ENCODE measurements around the gene SASH1. TPM values are rescaled to one million over a fixed set of nuclear protein-coding genes. Genes with fewer than 3 reads are reported as not detected.

The SASH1 gene
- total and polyA plus RNA-seq, 9 of the 15 experiments (the other 6 are each of a cell fraction or from before 2014, with no cell fraction given) = 0.35 to 3.5 (median 1.6) TPM

- no peak for TF ChIP-seq BCLAF1 (IDR thresholded peaks at IDR 0.05; ENCODE audit: borderline replicate concordance in 1 of 2, control insufficient read depth in 1 of 2, low read depth in 2 of 2, low read length in 1 of 2)
- TF ChIP-seq ZNF586 (CRISPR knock-in tag; conservative IDR thresholded peaks at IDR 0.05) = no peak
- no peak for TF ChIP-seq FOXM1 (IDR thresholded peaks at IDR 0.05; ENCODE audit: low read depth)
- no peak for TF ChIP-seq FOXM1 (CRISPR knock-in tag; IDR thresholded peaks at IDR 0.05; ENCODE audit: low read depth)
- TF ChIP-seq SETDB1 (IDR thresholded peaks at IDR 0.05; ENCODE audit: low read length) = no peak
- TF ChIP-seq ZNF507 (tag; conservative IDR thresholded peaks at IDR 0.05) = no peak
- peak; percentile 86 for TF ChIP-seq MAFK (IDR thresholded peaks at IDR 0.05; ENCODE audit: low read length)
- TF ChIP-seq NEUROD1 (IDR thresholded peaks at IDR 0.05; ENCODE audit: borderline replicate concordance, low read depth, low read length, partially characterized antibody) = no peak
- no peak for TF ChIP-seq MLX (CRISPR knock-in tag; conservative IDR thresholded peaks at IDR 0.05)
- peak; percentile 53; the same call in 1 of the 2 replicates for TF ChIP-seq ARID1B (IDR thresholded peaks at IDR 0.05)
- no peak for TF ChIP-seq CHD4 (IDR thresholded peaks at IDR 0.05; ENCODE audit: insufficient read depth, insufficient replicate concordance, low read depth, low read length, poor library complexity, severe bottlenecking)
- TF ChIP-seq YY1 (IDR thresholded peaks at IDR 0.05; ENCODE audit: borderline replicate concordance in 1 of 3, control insufficient read depth in 1 of 3, extremely low read depth in 1 of 3, insufficient read depth in 3 of 3, insufficient read length in 1 of 3, insufficient replicate concordance in 2 of 3, low read depth in 1 of 3, low read length in 2 of 3) = peak; percentile 17 to 85 (median 40)
- no peak for TF ChIP-seq ARID4B (CRISPR knock-in tag; IDR thresholded peaks at IDR 0.05)
- TF ChIP-seq KHSRP (IDR thresholded peaks at IDR 0.05) = no peak
- TF ChIP-seq THAP7 (CRISPR knock-in tag; IDR thresholded peaks at IDR 0.05) = no peak
- TF ChIP-seq ZNF778 (CRISPR knock-in tag; IDR thresholded peaks at IDR 0.05) = no peak
- peak; percentile 54 for TF ChIP-seq L3MBTL2 (IDR thresholded peaks at IDR 0.05)
- TF ChIP-seq RBM34 (IDR thresholded peaks at IDR 0.05; ENCODE audit: borderline replicate concordance, insufficient read depth, low read length) = no peak
- TF ChIP-seq HNRNPUL1 (IDR thresholded peaks at IDR 0.05; ENCODE audit: low read length) = no peak
These were observed 187.8 kb downstream of the SASH1 start (continued) for GRCh38 chr6:148530394-148530953.
